Parathyroid adenoma (tissue), 2 donors: ENCODE measurements around the gene PRKCH.
"Not testable (repeated sequence)": the region's sequence is repeated elsewhere in the genome, so short reads cannot be mapped to it uniquely, and the experiment has no call there.

ENCODE experiments used
- H2AFZ ChIP-seq: fragments of 300-600 bp; sonication (generic); one replicate; pipeline ENCODE4 v1.7.0; 2017; ENCODE audit warnings: antibody characterized with exemption, mild to moderate bottlenecking
- H3K27ac ChIP-seq: fragments of 300-600 bp; sonication (generic); one replicate; pipeline ENCODE4 v1.7.0; 2017
- H3K27me3 ChIP-seq: fragments of 300-600 bp; sonication (generic); one replicate; pipeline ENCODE4 v1.7.0; 2017; ENCODE audit warnings: low read length; ENCODE audit not compliant: control insufficient read depth, insufficient read depth
- H3K36me3 ChIP-seq: fragments of 300-600 bp; sonication (generic); one replicate; pipeline ENCODE4 v1.7.0; 2017; ENCODE audit warnings: low read length; ENCODE audit not compliant: control insufficient read depth, insufficient read depth
- H3K4me1 ChIP-seq: fragments of 300-600 bp; sonication (generic); one replicate; pipeline ENCODE4 v1.7.0; 2017; ENCODE audit warnings: control low read depth
- H3K4me2 ChIP-seq: fragments of 300-600 bp; sonication (generic); one replicate; pipeline ENCODE4 v1.7.0; 2017; ENCODE audit warnings: low read length
- H3K4me3 ChIP-seq: fragments of 300-600 bp; sonication (generic); one replicate; pipeline ENCODE4 v1.7.0; 2017; ENCODE audit warnings: low read depth, low read length
- H3K79me2 ChIP-seq: fragments of 300-600 bp; sonication (generic); one replicate; pipeline ENCODE4 v1.7.0; 2017; ENCODE audit warnings: control low read depth
- H3K9ac ChIP-seq: fragments of 300-600 bp; sonication (generic); one replicate; pipeline ENCODE4 v1.7.0; 2017; ENCODE audit warnings: mild to moderate bottlenecking
- H3K9me3 ChIP-seq: fragments of 300-600 bp; sonication (generic); one replicate; pipeline ENCODE4 v1.7.0; 2017; ENCODE audit warnings: low read length; ENCODE audit not compliant: control insufficient read depth
- CTCF ChIP-seq: fragments of 300-600 bp; sonication (generic); IDR thresholded peaks from one replicate; pipeline ENCODE4 v1.7.0; 2017; ENCODE audit warnings: antibody characterized with exemption, mild to moderate bottlenecking
- donor health status: primary hyperparathyroidism.

PRKCH gene

GRCh38 chr14:61462566-61463193, 141.3 kb downstream of the PRKCH start:
- H3K4me2 ChIP-seq = no peak overlapping the region
- no peaks in the 10 kb centered on the region for H3K27me3 ChIP-seq
- H3K9me3 ChIP-seq = no peaks in the 10 kb centered on the region
- no peak overlapping the region for H3K27ac ChIP-seq
- H3K36me3 ChIP-seq = no peaks in the 10 kb centered on the region
- no peak for TF ChIP-seq CTCF
- H3K4me3 ChIP-seq = no peak overlapping the region
- no peak overlapping the region for H3K9ac ChIP-seq
- no peaks in the 10 kb centered on the region for H3K79me2 ChIP-seq
- H3K4me1 ChIP-seq = no peaks in the 10 kb centered on the region
- no peak overlapping the region for H2AFZ ChIP-seq

GRCh38 chr14:61463664-61464285, 142.4 kb downstream of the PRKCH start:
- H3K4me2 ChIP-seq = no peak overlapping the region
- no peak overlapping the region for H3K9ac ChIP-seq
- no peaks in the 10 kb centered on the region for H3K79me2 ChIP-seq
- TF ChIP-seq CTCF = no peak
- H3K4me1 ChIP-seq = no peaks in the 10 kb centered on the region
- H3K4me3 ChIP-seq = no peak overlapping the region
- H2AFZ ChIP-seq = no peak overlapping the region
- no peaks in the 10 kb centered on the region for H3K27me3 ChIP-seq
- no peak overlapping the region for H3K27ac ChIP-seq
- no peaks in the 10 kb centered on the region for H3K36me3 ChIP-seq
- no peaks in the 10 kb centered on the region for H3K9me3 ChIP-seq

GRCh38 chr14:61464539-61465320, 143.4 kb downstream of the PRKCH start:
- H3K9me3 ChIP-seq, H3K79me2 ChIP-seq, H3K4me2 ChIP-seq, H3K36me3 ChIP-seq, H3K4me1 ChIP-seq, H3K27me3 ChIP-seq, H3K4me3 ChIP-seq, H3K9ac ChIP-seq, H2AFZ ChIP-seq, H3K27ac ChIP-seq: not testable (repeated sequence)

- Histone ChIP-seq H3K4me3 (no peak overlapping the region), H3K9ac (no peak overlapping the region), H2AFZ (no peak overlapping the region), H3K9me3 (no peaks in the 10 kb centered on the region), H3K27me3 (no peaks in the 10 kb centered on the region), H3K27ac (no peak overlapping the region), H3K79me2 (no peaks in the 10 kb centered on the region), H3K36me3 (no peaks in the 10 kb centered on the region), H3K4me1 (peaks cover 4% of the 10 kb centered on the region), H3K4me2 (no peak overlapping the region)
- no peak for TF ChIP-seq CTCF
These were observed 145.0 kb downstream of the PRKCH start for GRCh38 chr14:61466249-61466904.

- Histone ChIP-seq H3K4me2 (no peak overlapping the region), H3K9ac (no peak overlapping the region), H3K79me2 (no peaks in the 10 kb centered on the region), H3K4me3 (no peak overlapping the region), H2AFZ (no peak overlapping the region), H3K27me3 (no peaks in the 10 kb centered on the region), H3K27ac (no peak overlapping the region), H3K9me3 (no peaks in the 10 kb centered on the region), H3K4me1 (peaks cover 5% of the 10 kb centered on the region), H3K36me3 (no peaks in the 10 kb centered on the region)
- TF ChIP-seq CTCF = no peak
These were observed 145.5 kb downstream of the PRKCH start for GRCh38 chr14:61466905-61467280.
